Activated B cell treated with CpG ODN at 0.5 μM for 24 hours (primary cell): ENCODE data around the gene RC3H2. TPM values are rescaled to one million over a fixed set of nuclear protein-coding genes. Genes with fewer than 3 reads are reported as not detected.

Source experiments
- ATAC-seq: fragments of 200-7000 bp; cut with Tn5 transposase; one replicate; pipeline ENCODE4 v1.10.0; 2021; ENCODE audit warnings: low read depth, mild to moderate bottlenecking, moderate library complexity
- CTCF ChIA-PET: fragments of 350-600 bp; sonication (Branson Sonifier 250); formaldehyde crosslinking; loops from one replicate; lab custom pipeline; 2021; ENCODE audit warnings: antibody characterized with exemption; lab: Charles Lee
- POLR2A ChIA-PET: fragments of 350-600 bp; sonication (Branson Sonifier 250); formaldehyde crosslinking; loops from one replicate; lab custom pipeline; 2021; ENCODE audit warnings: antibody characterized with exemption; lab: Charles Lee
- DNase-seq: peaks from one replicate; pipeline ENCODE4 v3.0.0; 2022
- H3K27ac Mint-ChIP-seq: one replicate; pipeline ENCODE4 v1.8.0; 2020; ENCODE audit warnings: mixed read lengths
- H3K27me3 Mint-ChIP-seq: one replicate; pipeline ENCODE4 v1.8.0; 2021; ENCODE audit warnings: mixed read lengths
- H3K36me3 Mint-ChIP-seq: one replicate; pipeline ENCODE4 v1.8.0; 2021; ENCODE audit warnings: low read depth, mixed read lengths
- H3K4me1 Mint-ChIP-seq: one replicate; pipeline ENCODE4 v1.8.0; 2021; ENCODE audit warnings: mixed read lengths
- H3K4me3 Mint-ChIP-seq: one replicate; pipeline ENCODE4 v1.8.0; 2020; ENCODE audit warnings: mild to moderate bottlenecking, mixed read lengths
- H3K9me3 Mint-ChIP-seq: one replicate; pipeline ENCODE4 v1.8.0; 2020; ENCODE audit warnings: mixed read lengths
- CTCF ChIP-seq: fragments of 200-600 bp; IDR thresholded peaks from one replicate; pipeline ENCODE4 v1.8.0; 2022; ENCODE audit warnings: antibody characterized with exemption, mild to moderate bottlenecking
- intact Hi-C: fragments of 100-400 bp; cut with micrococcal nuclease; formaldehyde crosslinking; loops from one replicate; pipeline ENCODE4 v1.15.1; 2024
- total RNA-seq: library from RNA; stranded (reverse); gene quantifications from 2 replicates; pipeline ENCODE4 v1.2.3, GENCODE V29; 2022

RC3H2 gene
- total RNA-seq, 1 donor from 2014 or later, result 62.7 TPM

- Mint-ChIP-seq H3K36me3 (no peaks in the 10 kb centered on the region), H3K27me3 (no peaks in the 10 kb centered on the region), H3K27ac (no peak overlapping the region), H3K4me3 (no peak overlapping the region), H3K9me3 (no peaks in the 10 kb centered on the region), H3K4me1 (peaks cover 6% of the 10 kb centered on the region)
- DNase-seq (no peak), ATAC-seq (no peak)
- CTCF ChIA-PET, result no interaction called here
- POLR2A ChIA-PET, result no interaction called here
- TF ChIP-seq CTCF, result no peak
- intact Hi-C loops, result no loop called here
Observed at GRCh38 chr9:122797316-122798063, 107.7 kb downstream of the RC3H2 start.

Other genes starting within 250 kb of the RC3H2 start
- not detected in 2 replicates for gene OR1B1, start 247.7 kb downstream of the RC3H2 start, total RNA-seq
- gene OR1L1, start 243.6 kb downstream of the RC3H2 start, total RNA-seq, result not detected in 2 replicates
- not detected in 2 replicates for gene OR1L3, start 230.2 kb downstream of the RC3H2 start, total RNA-seq
- not detected in 2 replicates for gene OR1L4, start 181.4 kb downstream of the RC3H2 start, total RNA-seq
- not detected in 2 replicates for gene OR1L6, start 163.1 kb downstream of the RC3H2 start, total RNA-seq
- not detected in 2 replicates for gene OR5C1, start 116.4 kb downstream of the RC3H2 start, total RNA-seq
- not detected in 2 replicates for gene OR1K1, start 105.2 kb downstream of the RC3H2 start, total RNA-seq
- gene PDCL, start 76.8 kb downstream of the RC3H2 start, total RNA-seq, result 12.7 and 14.6 TPM in 2 replicates
- 15.3 and 15.5 TPM in 2 replicates for gene ZBTB6, start 8.0 kb upstream of the RC3H2 start, total RNA-seq
- 9.7 and 11.9 TPM in 2 replicates for gene ZBTB26, start 26.2 kb upstream of the RC3H2 start, total RNA-seq
- 47.4 and 58.1 TPM in 2 replicates for gene RABGAP1, start 35.7 kb upstream of the RC3H2 start, total RNA-seq
- gene GPR21, start 128.3 kb upstream of the RC3H2 start, total RNA-seq, result 0.95 and 1.6 TPM in 2 replicates